Panc1 (cell line): ENCODE data around the gene ILK. TPM values are rescaled to one million over a fixed set of nuclear protein-coding genes. Genes with fewer than 3 reads are reported as not detected.

ENCODE experiments used
- ATAC-seq: fragments of 200-7000 bp; cut with Tn5 transposase; 2 replicates; pipeline ENCODE4 v1.9.1; 2020; ENCODE audit warnings: mild to moderate bottlenecking, moderate library complexity
- BruUV-seq: library from RNA; stranded (reverse); fragments of 400-500 nt; replicated peaks from 2 replicates; lab custom pipeline; 2021; lab: Mats Ljungman, UMichigan
- CTCF ChIA-PET: fragments of 300-600 bp; sonication (Branson Sonifier 250); formaldehyde crosslinking; loops from one replicate; lab custom pipeline; 2022; ENCODE audit warnings: antibody characterized with exemption; lab: Charles Lee
- POLR2A ChIA-PET: fragments of 300-600 bp; sonication (Branson Sonifier 250); formaldehyde crosslinking; loops from one replicate; lab custom pipeline; 2022; ENCODE audit warnings: antibody characterized with exemption; lab: Charles Lee
- DNase-seq: peaks from one replicate; pipeline ENCODE4 v3.0.0-alpha.2; 2010; ENCODE audit warnings: low read depth, low spot score
- H3K27ac ChIP-seq: 2 replicates; pipeline ENCODE4 v1.5.1; 2011; ENCODE audit warnings: mild to moderate bottlenecking, low read length, inconsistent platforms
- H3K27me3 ChIP-seq: fragments of 200-500 bp; sonication (Bioruptor generic); 2 replicates; pipeline ENCODE4 v1.6.0; 2014; ENCODE audit warnings: low read length, inconsistent platforms; ENCODE audit not compliant: control insufficient read depth, insufficient read depth
- H3K36me3 ChIP-seq: fragments of 200-500 bp; sonication (Bioruptor generic); 2 replicates; pipeline ENCODE4 v1.5.1; 2014; ENCODE audit warnings: inconsistent platforms, mild to moderate bottlenecking, low read length, moderate library complexity; ENCODE audit not compliant: control insufficient read depth, insufficient read depth
- H3K4me1 ChIP-seq: 2 replicates; pipeline ENCODE4 v1.5.1; 2011; ENCODE audit warnings: inconsistent platforms, mild to moderate bottlenecking, low read length, moderate library complexity; ENCODE audit not compliant: control insufficient read depth, insufficient read depth
- H3K4me3 ChIP-seq, 2 experiments: 2 replicates each; pipeline ENCODE4 v1.5.1; 2011 to 2012; ENCODE audit warnings: low read depth in 2 of 2, low read length in 2 of 2, mild to moderate bottlenecking in 2 of 2, inconsistent platforms in 1 of 2, moderate library complexity in 1 of 2
- H3K9me3 ChIP-seq: fragments of 200-500 bp; sonication (Bioruptor generic); 2 replicates; pipeline ENCODE4 v1.5.1; 2014; ENCODE audit warnings: low read depth, mild to moderate bottlenecking, inconsistent platforms, low read length, moderate library complexity; ENCODE audit not compliant: control insufficient read depth, insufficient read depth
- POLR2AphosphoS5 ChIP-seq: IDR thresholded peaks from 2 replicates; pipeline ENCODE4 v1.6.1; 2012; ENCODE audit warnings: mild to moderate bottlenecking, low read depth, low read length, moderate library complexity
- SIN3A ChIP-seq: IDR thresholded peaks from 2 replicates; pipeline ENCODE4 v1.6.1; 2012; ENCODE audit warnings: low read depth, mild to moderate bottlenecking, low read length, moderate library complexity, borderline replicate concordance; ENCODE audit not compliant: insufficient read depth
- TCF7L2 ChIP-seq: IDR thresholded peaks from 2 replicates; pipeline ENCODE4 v1.6.1; 2011; ENCODE audit warnings: mild to moderate bottlenecking, low read depth, low read length, inconsistent platforms
- in situ Hi-C: cut with HindIII; loops from 2 replicates; pipeline ENCODE4 v1.10.0; 2016; ENCODE audit warnings: low sequenced_read_pairs, low pct_unique_long_range_greater_than_20kb
- intact Hi-C: fragments of 100-400 bp; cut with micrococcal nuclease; formaldehyde crosslinking; loops from one replicate; pipeline ENCODE4 v1.10.0; 2022; ENCODE audit not compliant: unreplicated experiment
- total RNA-seq: library from RNA; stranded (reverse); gene quantifications from one replicate; pipeline ENCODE4 v1.2.1, GENCODE V29; 2021; ENCODE audit not compliant: unreplicated experiment
- TF ChIP-seq, protein P1 (sequence below), 2 experiments: IDR thresholded peaks; 2 replicates each; pipeline ENCODE4 v1.6.1; 2011 to 2012; ENCODE audit warnings: low read depth in 2 of 2, control low read depth in 1 of 2, low read length in 1 of 2, mild to moderate bottlenecking in 1 of 2, moderate library complexity in 1 of 2; ENCODE audit not compliant: insufficient read depth in 1 of 2
- TF ChIP-seq, protein P2 (sequence below): fragments of 450-650 bp; IDR thresholded peaks from 2 replicates; pipeline ENCODE4 v1.5.1; 2017; ENCODE audit warnings: mild to moderate bottlenecking

ILK gene
- total RNA-seq, 1 experiment from 2014 or later = 204 TPM

GRCh38 chr11:6653097-6653496 is 49.5 kb downstream of the ILK start:
- in situ Hi-C loops (no loop called here), intact Hi-C loops (no loop called here)
- Histone ChIP-seq H3K9me3 (no peaks in the 10 kb centered on the region), H3K4me1 (no peaks in the 10 kb centered on the region), H3K36me3 (no peaks in the 10 kb centered on the region; the same call in 1 of the 2 replicates), H3K27me3 (peaks cover 80% of the 10 kb centered on the region), H3K27ac (no peak overlapping the region), H3K4me3 (no peak overlapping the region)
- no TSS peak for BruUV-seq
- POLR2A ChIA-PET = no interaction called here
- CTCF ChIA-PET = no interaction called here
- DNase-seq (no peak), ATAC-seq (no peak)
- TF ChIP-seq POLR2AphosphoS5 = no peak
- TF ChIP-seq TCF7L2 = no peak
- TF ChIP-seq, protein P1, sequence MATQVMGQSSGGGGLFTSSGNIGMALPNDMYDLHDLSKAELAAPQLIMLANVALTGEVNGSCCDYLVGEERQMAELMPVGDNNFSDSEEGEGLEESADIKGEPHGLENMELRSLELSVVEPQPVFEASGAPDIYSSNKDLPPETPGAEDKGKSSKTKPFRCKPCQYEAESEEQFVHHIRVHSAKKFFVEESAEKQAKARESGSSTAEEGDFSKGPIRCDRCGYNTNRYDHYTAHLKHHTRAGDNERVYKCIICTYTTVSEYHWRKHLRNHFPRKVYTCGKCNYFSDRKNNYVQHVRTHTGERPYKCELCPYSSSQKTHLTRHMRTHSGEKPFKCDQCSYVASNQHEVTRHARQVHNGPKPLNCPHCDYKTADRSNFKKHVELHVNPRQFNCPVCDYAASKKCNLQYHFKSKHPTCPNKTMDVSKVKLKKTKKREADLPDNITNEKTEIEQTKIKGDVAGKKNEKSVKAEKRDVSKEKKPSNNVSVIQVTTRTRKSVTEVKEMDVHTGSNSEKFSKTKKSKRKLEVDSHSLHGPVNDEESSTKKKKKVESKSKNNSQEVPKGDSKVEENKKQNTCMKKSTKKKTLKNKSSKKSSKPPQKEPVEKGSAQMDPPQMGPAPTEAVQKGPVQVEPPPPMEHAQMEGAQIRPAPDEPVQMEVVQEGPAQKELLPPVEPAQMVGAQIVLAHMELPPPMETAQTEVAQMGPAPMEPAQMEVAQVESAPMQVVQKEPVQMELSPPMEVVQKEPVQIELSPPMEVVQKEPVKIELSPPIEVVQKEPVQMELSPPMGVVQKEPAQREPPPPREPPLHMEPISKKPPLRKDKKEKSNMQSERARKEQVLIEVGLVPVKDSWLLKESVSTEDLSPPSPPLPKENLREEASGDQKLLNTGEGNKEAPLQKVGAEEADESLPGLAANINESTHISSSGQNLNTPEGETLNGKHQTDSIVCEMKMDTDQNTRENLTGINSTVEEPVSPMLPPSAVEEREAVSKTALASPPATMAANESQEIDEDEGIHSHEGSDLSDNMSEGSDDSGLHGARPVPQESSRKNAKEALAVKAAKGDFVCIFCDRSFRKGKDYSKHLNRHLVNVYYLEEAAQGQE (IDR thresholded peaks at IDR 0.05; ENCODE audit: insufficient read depth in 1 of 2, low read depth in 2 of 2, low read length in 1 of 2) = no peak
- TF ChIP-seq, protein P2, sequence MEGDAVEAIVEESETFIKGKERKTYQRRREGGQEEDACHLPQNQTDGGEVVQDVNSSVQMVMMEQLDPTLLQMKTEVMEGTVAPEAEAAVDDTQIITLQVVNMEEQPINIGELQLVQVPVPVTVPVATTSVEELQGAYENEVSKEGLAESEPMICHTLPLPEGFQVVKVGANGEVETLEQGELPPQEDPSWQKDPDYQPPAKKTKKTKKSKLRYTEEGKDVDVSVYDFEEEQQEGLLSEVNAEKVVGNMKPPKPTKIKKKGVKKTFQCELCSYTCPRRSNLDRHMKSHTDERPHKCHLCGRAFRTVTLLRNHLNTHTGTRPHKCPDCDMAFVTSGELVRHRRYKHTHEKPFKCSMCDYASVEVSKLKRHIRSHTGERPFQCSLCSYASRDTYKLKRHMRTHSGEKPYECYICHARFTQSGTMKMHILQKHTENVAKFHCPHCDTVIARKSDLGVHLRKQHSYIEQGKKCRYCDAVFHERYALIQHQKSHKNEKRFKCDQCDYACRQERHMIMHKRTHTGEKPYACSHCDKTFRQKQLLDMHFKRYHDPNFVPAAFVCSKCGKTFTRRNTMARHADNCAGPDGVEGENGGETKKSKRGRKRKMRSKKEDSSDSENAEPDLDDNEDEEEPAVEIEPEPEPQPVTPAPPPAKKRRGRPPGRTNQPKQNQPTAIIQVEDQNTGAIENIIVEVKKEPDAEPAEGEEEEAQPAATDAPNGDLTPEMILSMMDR = no peak
- TF ChIP-seq SIN3A = no peak

- intact Hi-C loops (no loop called here), in situ Hi-C loops (no loop called here)
- DNase-seq (no peak), ATAC-seq (no peak)
- Histone ChIP-seq H3K9me3 (no peaks in the 10 kb centered on the region), H3K36me3 (no peaks in the 10 kb centered on the region; the same call in 1 of the 2 replicates), H3K4me3 (no peak overlapping the region), H3K4me1 (no peaks in the 10 kb centered on the region), H3K27ac (no peak overlapping the region), H3K27me3 (peaks cover 79% of the 10 kb centered on the region)
- TF ChIP-seq TCF7L2 = no peak
- TF ChIP-seq, protein P2 = no peak
- no TSS peak for BruUV-seq
- CTCF ChIA-PET = no interaction called here
- POLR2A ChIA-PET = no interaction called here
Measured at GRCh38 chr11:6653656-6654055, 50.1 kb downstream of the ILK start.
